HEK293 (cell line): ENCODE data around the gene CA12.

Experiments used
- KLF8 ChIP-seq: fragments of 450-650 bp; formaldehyde crosslinking; IDR thresholded peaks from 2 replicates; pipeline ENCODE4 v1.5.1; 2016; ENCODE audit warnings: missing biosample characterization, missing genetic modification characterization
- ZNF239 ChIP-seq: fragments of 450-650 bp; formaldehyde crosslinking; IDR thresholded peaks from 2 replicates; pipeline ENCODE4 v1.5.1; 2016; ENCODE audit warnings: missing biosample characterization, missing genetic modification characterization
- TF ChIP-seq, protein P1 (sequence below): sonication (generic); formaldehyde crosslinking; IDR thresholded peaks from 2 replicates; pipeline ENCODE4 v1.8.1; 2022; ENCODE audit warnings: mild to moderate bottlenecking, moderate library complexity, missing genetic modification reagents

DNA sequence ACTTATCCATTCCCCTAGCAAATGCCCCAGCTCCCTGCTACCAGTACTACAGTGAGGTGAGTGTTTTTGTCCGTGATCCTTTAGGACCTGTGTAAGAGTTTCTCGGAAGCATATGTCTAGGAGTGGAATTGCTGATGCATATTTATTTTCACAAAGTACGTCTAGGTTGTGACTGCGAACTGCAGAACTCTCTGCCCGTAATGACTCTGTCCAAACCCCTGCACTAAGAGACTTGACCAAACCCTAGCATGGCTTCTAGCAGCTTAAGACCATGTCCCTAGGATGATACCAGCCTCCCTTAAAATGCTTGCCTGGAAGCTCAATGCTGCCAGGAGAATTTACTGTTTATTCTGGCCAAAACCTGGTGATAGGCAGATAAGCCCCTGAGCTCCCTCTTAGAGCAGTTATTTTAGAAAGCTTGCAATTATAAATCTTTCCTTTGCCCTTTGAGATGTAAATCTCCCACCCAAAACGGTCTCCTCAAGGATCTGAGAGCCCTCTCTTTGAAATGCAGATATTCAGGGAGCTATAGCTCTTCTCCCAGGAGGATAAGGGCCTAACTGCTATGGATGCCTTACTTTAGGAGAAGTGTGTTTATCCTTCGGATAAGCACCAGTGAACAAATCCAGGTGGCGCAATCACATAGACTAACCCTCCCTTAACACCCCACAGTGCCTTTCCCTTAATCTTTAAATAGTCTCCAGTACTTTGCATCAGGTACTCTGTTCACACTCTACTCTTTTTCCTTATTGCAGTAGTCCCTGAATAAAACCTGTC lies 14.7 kb upstream of the CA12 start:
- TF ChIP-seq, protein P1, sequence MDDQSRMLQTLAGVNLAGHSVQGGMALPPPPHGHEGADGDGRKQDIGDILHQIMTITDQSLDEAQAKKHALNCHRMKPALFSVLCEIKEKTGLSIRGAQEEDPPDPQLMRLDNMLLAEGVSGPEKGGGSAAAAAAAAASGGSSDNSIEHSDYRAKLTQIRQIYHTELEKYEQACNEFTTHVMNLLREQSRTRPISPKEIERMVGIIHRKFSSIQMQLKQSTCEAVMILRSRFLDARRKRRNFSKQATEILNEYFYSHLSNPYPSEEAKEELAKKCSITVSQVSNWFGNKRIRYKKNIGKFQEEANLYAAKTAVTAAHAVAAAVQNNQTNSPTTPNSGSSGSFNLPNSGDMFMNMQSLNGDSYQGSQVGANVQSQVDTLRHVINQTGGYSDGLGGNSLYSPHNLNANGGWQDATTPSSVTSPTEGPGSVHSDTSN (CRISPR knock-in tag), result no peak
- TF ChIP-seq KLF8 (tag by site-specific recombination) (no peak), ZNF239 (tag by site-specific recombination) (no peak)
